ENCODE data around the gene CDC42BPB.

Gene CDC42BPB

DNA sequence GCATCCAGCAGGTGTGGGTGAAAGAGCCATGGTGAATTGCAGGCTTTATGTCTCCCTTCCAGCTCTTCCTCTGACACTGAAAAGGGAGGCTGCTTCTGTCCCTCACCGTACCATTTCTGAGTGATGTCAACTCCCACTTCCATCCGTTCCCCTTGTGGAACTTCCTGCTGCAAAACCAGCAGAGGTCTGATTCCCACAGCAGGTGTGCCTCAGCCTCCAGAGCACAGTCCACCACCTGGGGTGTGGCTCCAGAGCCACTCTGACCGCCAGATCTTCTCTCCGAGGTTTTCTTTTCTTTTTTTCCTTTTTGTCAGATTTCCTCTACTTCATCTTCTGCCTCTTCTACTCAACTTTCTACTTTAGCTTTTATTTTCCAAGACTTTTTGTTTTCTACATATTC, 62.7 kb downstream of the CDC42BPB start:
- TF ChIP-seq, protein P1, sequence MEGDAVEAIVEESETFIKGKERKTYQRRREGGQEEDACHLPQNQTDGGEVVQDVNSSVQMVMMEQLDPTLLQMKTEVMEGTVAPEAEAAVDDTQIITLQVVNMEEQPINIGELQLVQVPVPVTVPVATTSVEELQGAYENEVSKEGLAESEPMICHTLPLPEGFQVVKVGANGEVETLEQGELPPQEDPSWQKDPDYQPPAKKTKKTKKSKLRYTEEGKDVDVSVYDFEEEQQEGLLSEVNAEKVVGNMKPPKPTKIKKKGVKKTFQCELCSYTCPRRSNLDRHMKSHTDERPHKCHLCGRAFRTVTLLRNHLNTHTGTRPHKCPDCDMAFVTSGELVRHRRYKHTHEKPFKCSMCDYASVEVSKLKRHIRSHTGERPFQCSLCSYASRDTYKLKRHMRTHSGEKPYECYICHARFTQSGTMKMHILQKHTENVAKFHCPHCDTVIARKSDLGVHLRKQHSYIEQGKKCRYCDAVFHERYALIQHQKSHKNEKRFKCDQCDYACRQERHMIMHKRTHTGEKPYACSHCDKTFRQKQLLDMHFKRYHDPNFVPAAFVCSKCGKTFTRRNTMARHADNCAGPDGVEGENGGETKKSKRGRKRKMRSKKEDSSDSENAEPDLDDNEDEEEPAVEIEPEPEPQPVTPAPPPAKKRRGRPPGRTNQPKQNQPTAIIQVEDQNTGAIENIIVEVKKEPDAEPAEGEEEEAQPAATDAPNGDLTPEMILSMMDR (IDR thresholded peaks at IDR 0.05; ENCODE audit: borderline replicate concordance, control extremely low read depth, extremely low read depth, insufficient read depth, missing control alignments): no peak
- in situ Hi-C loops (cut with MboI; ENCODE audit: low sequenced_read_pairs, unreplicated experiment): no loop called here
- DNase-seq (ENCODE audit: low spot score): no peak

DNA sequence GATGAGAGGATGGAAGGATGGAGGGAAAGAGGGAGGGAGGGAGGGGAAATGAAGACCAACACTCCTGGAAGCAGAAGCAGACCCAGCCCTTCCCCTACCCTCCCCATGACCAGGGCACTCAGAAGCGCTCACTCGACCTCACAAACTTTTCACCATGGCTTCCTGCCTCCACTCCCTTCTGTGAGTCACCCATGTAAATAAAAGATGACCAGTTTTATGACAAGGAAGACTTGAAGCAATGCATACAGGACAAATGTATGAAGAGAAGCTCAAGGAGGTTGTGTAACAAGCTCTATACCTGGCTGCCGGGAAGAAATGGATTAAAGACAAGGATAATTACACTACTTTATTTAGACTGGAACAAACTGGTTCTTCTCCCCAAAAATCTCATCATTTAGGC, 63.8 kb downstream of the CDC42BPB start:
- TF ChIP-seq, protein P1 (IDR thresholded peaks at IDR 0.05; ENCODE audit: borderline replicate concordance, control extremely low read depth, extremely low read depth, insufficient read depth, missing control alignments): no peak
- in situ Hi-C loops (cut with MboI; ENCODE audit: low sequenced_read_pairs, unreplicated experiment): no loop called here

DNA sequence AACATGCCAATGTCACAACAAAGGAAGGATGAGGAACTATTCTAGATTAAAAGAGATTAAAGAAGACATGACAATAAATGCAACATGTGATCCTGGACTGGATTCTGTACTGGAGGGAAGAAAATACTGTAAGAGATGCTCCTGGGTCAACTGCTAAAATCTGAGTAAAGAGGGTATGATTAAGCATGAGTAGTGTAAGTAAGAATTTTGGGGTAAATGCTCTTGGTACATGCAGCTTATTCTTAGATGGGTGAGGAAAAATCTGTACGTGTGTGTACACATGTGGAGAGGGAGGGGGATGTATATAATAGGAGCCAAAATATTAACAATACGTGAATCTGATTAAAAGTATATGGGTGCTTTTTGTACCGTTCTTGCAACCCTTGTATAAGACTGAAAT, 66.0 kb downstream of the CDC42BPB start:
- no peak for DNase-seq (ENCODE audit: low spot score)

More for the DNA sequence above, 63.8 kb downstream of the CDC42BPB start:
- no peak for DNase-seq (ENCODE audit: low spot score)

GRCh38 chr14:102988054-102988453, 69.3 kb downstream of the CDC42BPB start:
- no peak for DNase-seq (ENCODE audit: low spot score)
- TF ChIP-seq, protein P1 (IDR thresholded peaks at IDR 0.05; ENCODE audit: borderline replicate concordance, control extremely low read depth, extremely low read depth, insufficient read depth, missing control alignments): no peak
- in situ Hi-C loops (cut with MboI; ENCODE audit: low sequenced_read_pairs, unreplicated experiment): no loop called here

More for the DNA sequence above, 66.0 kb downstream of the CDC42BPB start:
- in situ Hi-C loops (cut with MboI; ENCODE audit: low sequenced_read_pairs, unreplicated experiment): no loop called here
- TF ChIP-seq, protein P1 (IDR thresholded peaks at IDR 0.05; ENCODE audit: borderline replicate concordance, control extremely low read depth, extremely low read depth, insufficient read depth, missing control alignments): no peak

- no peak for DNase-seq (ENCODE audit: low spot score)
- TF ChIP-seq, protein P1 (IDR thresholded peaks at IDR 0.05; ENCODE audit: borderline replicate concordance, control extremely low read depth, extremely low read depth, insufficient read depth, missing control alignments): no peak
Measured at GRCh38 chr14:102986810-102987579, 70.4 kb downstream of the CDC42BPB start.

GRCh38 chr14:102985665-102986064, 71.7 kb downstream of the CDC42BPB start:
- in situ Hi-C loops (cut with MboI; ENCODE audit: low sequenced_read_pairs, unreplicated experiment): no loop called here
- peak; percentile 84 for DNase-seq (ENCODE audit: low spot score)
- TF ChIP-seq, protein P1 (IDR thresholded peaks at IDR 0.05; ENCODE audit: borderline replicate concordance, control extremely low read depth, extremely low read depth, insufficient read depth, missing control alignments): no peak

More at GRCh38 chr14:102986810-102987579, 70.4 kb downstream of the CDC42BPB start:
- in situ Hi-C loops (cut with MboI; ENCODE audit: low sequenced_read_pairs, unreplicated experiment): no loop called here

Measured in GM13976 (cell line).